HepG2 (cell line): ENCODE results near the gene DRAXIN. TPM values are rescaled to one million over a fixed set of nuclear protein-coding genes. Genes with fewer than 3 reads are reported as not detected.
A peak's percentile ranks its signal among the peaks of the same experiment; 100 is the strongest.

ENCODE experiments used
- CENPX ChIP-seq: sonication (generic); formaldehyde crosslinking; IDR thresholded peaks from 2 replicates; pipeline ENCODE4 v1.9.0; 2021; ENCODE audit warnings: mild to moderate bottlenecking, missing genetic modification reagents, moderate library complexity
- DR1 ChIP-seq: sonication (generic); formaldehyde crosslinking; IDR thresholded peaks from 2 replicates; pipeline ENCODE4 v1.8.0; 2021; ENCODE audit warnings: mild to moderate bottlenecking, missing genetic modification reagents, inconsistent platforms
- GABPB1 ChIP-seq: IDR thresholded peaks from 2 replicates; pipeline ENCODE4 v1.6.1; 2016; ENCODE audit warnings: mild to moderate bottlenecking, missing genetic modification reagents, moderate library complexity, missing compliant biosample characterization
- KDM3A ChIP-seq: IDR thresholded peaks from 2 replicates; pipeline ENCODE4 v1.6.1; 2018; ENCODE audit warnings: low read depth, missing compliant biosample characterization
- MIER3 ChIP-seq: IDR thresholded peaks from 2 replicates; pipeline ENCODE4 v1.6.1; 2016; ENCODE audit warnings: missing compliant biosample characterization, borderline replicate concordance
- NAIF1 ChIP-seq: sonication (generic); formaldehyde crosslinking; IDR thresholded peaks from 2 replicates; pipeline ENCODE4 v1.5.0; 2020; ENCODE audit warnings: mild to moderate bottlenecking, missing genetic modification reagents, borderline replicate concordance
- NKX3-1 ChIP-seq: sonication (generic); formaldehyde crosslinking; IDR thresholded peaks from 2 replicates; pipeline ENCODE4 v1.5.0; 2020; ENCODE audit warnings: missing genetic modification reagents
- RCOR2 ChIP-seq: IDR thresholded peaks from 2 replicates; pipeline ENCODE4 v1.6.1; 2016; ENCODE audit warnings: missing biosample characterization, missing genetic modification reagents
- RFXAP ChIP-seq: sonication (generic); formaldehyde crosslinking; IDR thresholded peaks from 2 replicates; pipeline ENCODE4 v1.4.0; 2020; ENCODE audit warnings: missing genetic modification reagents, borderline replicate concordance
- ZNF292 ChIP-seq: sonication (generic); formaldehyde crosslinking; IDR thresholded peaks from 2 replicates; pipeline ENCODE4 v1.8.1; 2022; ENCODE audit warnings: mild to moderate bottlenecking, low read depth, missing genetic modification reagents, borderline replicate concordance
- ZNF317 ChIP-seq: sonication (generic); formaldehyde crosslinking; IDR thresholded peaks from 2 replicates; pipeline ENCODE4 v1.5.0; 2020; ENCODE audit warnings: mild to moderate bottlenecking, missing genetic modification reagents
- ZNF333 ChIP-seq: sonication (generic); formaldehyde crosslinking; IDR thresholded peaks from 2 replicates; pipeline ENCODE4 v1.4.0; 2020; ENCODE audit warnings: mild to moderate bottlenecking, missing genetic modification reagents, borderline replicate concordance
- ZNF337 ChIP-seq: sonication (generic); formaldehyde crosslinking; IDR thresholded peaks from 2 replicates; pipeline ENCODE4 v1.5.1; 2020; ENCODE audit warnings: missing genetic modification reagents, low read depth, mild to moderate bottlenecking, borderline replicate concordance
- ZNF484 ChIP-seq: sonication (generic); formaldehyde crosslinking; IDR thresholded peaks from 2 replicates; pipeline ENCODE4 v1.5.1; 2020; ENCODE audit warnings: mild to moderate bottlenecking, low read depth, missing genetic modification reagents, borderline replicate concordance
- ZNF615 ChIP-seq: sonication (generic); formaldehyde crosslinking; IDR thresholded peaks from 2 replicates; pipeline ENCODE4 v1.5.0; 2020; ENCODE audit warnings: mild to moderate bottlenecking, missing genetic modification reagents, borderline replicate concordance
- ZNF879 ChIP-seq: sonication (generic); formaldehyde crosslinking; IDR thresholded peaks from 2 replicates; pipeline ENCODE4 v1.8.1; 2023; ENCODE audit warnings: missing genetic modification reagents
- polyA plus RNA-seq, 8 experiments: library from polyadenylated mRNA; depleted of rRNA in 3 of 8; stranded (reverse) in 7 of 8; unstranded in 1 of 8; fragments of >200 nt; fragmentation: Illumina TruSeq in 4 of 8; extraction: Trizol in 4 of 8; gene quantifications; 2 replicates each; pipeline versions ENCODE4 v1.2.1 to v1.2.3, GENCODE V29; 2011 to 2016; ENCODE audit warnings: low read depth in 4 of 8, missing spikeins in 1 of 8, mixed read lengths in 1 of 8; ENCODE audit not compliant: insufficient read depth in 1 of 8
- total RNA-seq, 5 experiments: library from RNA; depleted of rRNA; stranded (reverse); fragments of >200 nt; fragmentation: Illumina TruSeq; extraction: Trizol; gene quantifications; 2 replicates each; pipeline ENCODE4 v1.2.3, GENCODE V29; 2016; ENCODE audit warnings: low read depth in 1 of 5
- TF ChIP-seq, protein P1 (sequence below), 2 experiments: sonication (generic) in 1 of 2; formaldehyde crosslinking in 1 of 2; IDR thresholded peaks; 2 replicates each; pipeline versions ENCODE4 v1.6.1 to v1.9.0; 2014 to 2022; ENCODE audit warnings: antibody characterized with exemption in 1 of 2, borderline replicate concordance in 1 of 2, inconsistent platforms in 1 of 2, low read depth in 1 of 2, missing genetic modification reagents in 1 of 2
- TF ChIP-seq, protein P2 (sequence below): sonication (generic); formaldehyde crosslinking; IDR thresholded peaks from 2 replicates; pipeline ENCODE4 v1.8.0; 2022; ENCODE audit warnings: mild to moderate bottlenecking, missing genetic modification reagents, moderate library complexity
- TF ChIP-seq, protein P3 (sequence below): sonication (generic); formaldehyde crosslinking; IDR thresholded peaks from 2 replicates; pipeline ENCODE4 v1.5.0; 2020; ENCODE audit warnings: missing genetic modification reagents
- TF ChIP-seq, protein P4 (sequence below): sonication (generic); formaldehyde crosslinking; IDR thresholded peaks from 2 replicates; pipeline ENCODE4 v1.5.0; 2020; ENCODE audit warnings: mild to moderate bottlenecking, missing genetic modification reagents

DRAXIN gene
- total and polyA plus RNA-seq, 2 of the 13 experiments (the other 11 are each of a cell fraction or from before 2014, with no cell fraction given), result 0.02 TPM; not detected in 1

DNA sequence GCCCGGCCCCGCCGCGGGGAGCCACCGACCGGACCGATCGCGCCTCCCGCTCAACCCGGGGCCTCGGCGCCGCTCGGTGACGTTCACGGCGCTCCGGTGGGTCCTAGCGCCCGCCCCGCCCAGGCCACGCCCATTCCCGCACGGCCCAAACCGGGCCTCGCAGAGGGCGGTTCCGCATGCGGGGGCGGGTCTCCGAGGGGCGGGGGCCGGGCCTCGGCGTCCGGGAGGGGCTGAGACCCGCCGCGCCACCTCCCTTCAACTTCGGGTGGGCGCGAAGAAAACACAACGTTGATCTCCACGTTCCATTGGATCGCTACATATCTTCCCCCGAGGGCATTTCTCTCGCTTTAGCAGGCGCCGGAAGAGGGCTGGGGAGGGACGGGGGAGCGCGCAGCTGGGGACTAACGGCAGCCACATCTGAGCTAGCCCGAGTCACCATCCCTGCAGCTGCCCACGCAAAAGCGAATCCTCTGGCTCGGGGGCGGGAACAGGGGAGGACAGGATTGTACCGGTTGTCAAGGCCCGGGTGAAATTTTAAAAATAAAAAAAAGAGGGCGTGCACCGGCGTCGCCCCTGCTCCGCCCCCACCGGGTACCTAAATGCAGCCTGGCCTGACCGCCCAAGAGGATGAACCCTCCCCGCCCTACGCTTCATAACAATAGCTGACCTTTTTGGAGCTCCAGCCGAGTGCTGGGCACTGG is 10.3 kb upstream of the DRAXIN start, which contains the start of gene MAD2L2 (continued):
- TF ChIP-seq NAIF1 (CRISPR knock-in tag) (0 out of 2 replicates have a peak, but pooled peaks have one; percentile 50), MIER3 (CRISPR knock-in tag) (0 out of 2 replicates have a peak, but pooled peaks have one; percentile 46), ZNF337 (CRISPR knock-in tag) (no peak), ZNF292 (CRISPR knock-in tag) (no peak), RCOR2 (CRISPR knock-in tag) (no peak), ZNF317 (no peak), ZNF615 (no peak), GABPB1 (peak; percentile 76), CENPX (CRISPR knock-in tag) (no peak), ZNF484 (CRISPR knock-in tag) (no peak), RFXAP (CRISPR knock-in tag) (no peak), DR1 (CRISPR knock-in tag) (no peak), NKX3-1 (CRISPR knock-in tag) (no peak), ZNF333 (CRISPR knock-in tag) (no peak), ZNF879 (CRISPR knock-in tag) (no peak), KDM3A (peak; percentile 34; the same call in 1 of the 2 replicates)
- TF ChIP-seq, protein P1, sequence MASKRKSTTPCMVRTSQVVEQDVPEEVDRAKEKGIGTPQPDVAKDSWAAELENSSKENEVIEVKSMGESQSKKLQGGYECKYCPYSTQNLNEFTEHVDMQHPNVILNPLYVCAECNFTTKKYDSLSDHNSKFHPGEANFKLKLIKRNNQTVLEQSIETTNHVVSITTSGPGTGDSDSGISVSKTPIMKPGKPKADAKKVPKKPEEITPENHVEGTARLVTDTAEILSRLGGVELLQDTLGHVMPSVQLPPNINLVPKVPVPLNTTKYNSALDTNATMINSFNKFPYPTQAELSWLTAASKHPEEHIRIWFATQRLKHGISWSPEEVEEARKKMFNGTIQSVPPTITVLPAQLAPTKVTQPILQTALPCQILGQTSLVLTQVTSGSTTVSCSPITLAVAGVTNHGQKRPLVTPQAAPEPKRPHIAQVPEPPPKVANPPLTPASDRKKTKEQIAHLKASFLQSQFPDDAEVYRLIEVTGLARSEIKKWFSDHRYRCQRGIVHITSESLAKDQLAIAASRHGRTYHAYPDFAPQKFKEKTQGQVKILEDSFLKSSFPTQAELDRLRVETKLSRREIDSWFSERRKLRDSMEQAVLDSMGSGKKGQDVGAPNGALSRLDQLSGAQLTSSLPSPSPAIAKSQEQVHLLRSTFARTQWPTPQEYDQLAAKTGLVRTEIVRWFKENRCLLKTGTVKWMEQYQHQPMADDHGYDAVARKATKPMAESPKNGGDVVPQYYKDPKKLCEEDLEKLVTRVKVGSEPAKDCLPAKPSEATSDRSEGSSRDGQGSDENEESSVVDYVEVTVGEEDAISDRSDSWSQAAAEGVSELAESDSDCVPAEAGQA (IDR thresholded peaks at IDR 0.05; ENCODE audit: low read depth), result no peak
- TF ChIP-seq, protein P1 (CRISPR knock-in tag; IDR thresholded peaks at IDR 0.05; ENCODE audit: borderline replicate concordance), result no peak
- TF ChIP-seq, protein P2, sequence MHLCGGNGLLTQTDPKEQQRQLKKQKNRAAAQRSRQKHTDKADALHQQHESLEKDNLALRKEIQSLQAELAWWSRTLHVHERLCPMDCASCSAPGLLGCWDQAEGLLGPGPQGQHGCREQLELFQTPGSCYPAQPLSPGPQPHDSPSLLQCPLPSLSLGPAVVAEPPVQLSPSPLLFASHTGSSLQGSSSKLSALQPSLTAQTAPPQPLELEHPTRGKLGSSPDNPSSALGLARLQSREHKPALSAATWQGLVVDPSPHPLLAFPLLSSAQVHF (CRISPR knock-in tag), result 0 out of 2 replicates have a peak, but pooled peaks have one; percentile 55
- TF ChIP-seq, protein P3, sequence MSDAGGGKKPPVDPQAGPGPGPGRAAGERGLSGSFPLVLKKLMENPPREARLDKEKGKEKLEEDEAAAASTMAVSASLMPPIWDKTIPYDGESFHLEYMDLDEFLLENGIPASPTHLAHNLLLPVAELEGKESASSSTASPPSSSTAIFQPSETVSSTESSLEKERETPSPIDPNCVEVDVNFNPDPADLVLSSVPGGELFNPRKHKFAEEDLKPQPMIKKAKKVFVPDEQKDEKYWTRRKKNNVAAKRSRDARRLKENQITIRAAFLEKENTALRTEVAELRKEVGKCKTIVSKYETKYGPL, result no peak
- TF ChIP-seq, protein P4, sequence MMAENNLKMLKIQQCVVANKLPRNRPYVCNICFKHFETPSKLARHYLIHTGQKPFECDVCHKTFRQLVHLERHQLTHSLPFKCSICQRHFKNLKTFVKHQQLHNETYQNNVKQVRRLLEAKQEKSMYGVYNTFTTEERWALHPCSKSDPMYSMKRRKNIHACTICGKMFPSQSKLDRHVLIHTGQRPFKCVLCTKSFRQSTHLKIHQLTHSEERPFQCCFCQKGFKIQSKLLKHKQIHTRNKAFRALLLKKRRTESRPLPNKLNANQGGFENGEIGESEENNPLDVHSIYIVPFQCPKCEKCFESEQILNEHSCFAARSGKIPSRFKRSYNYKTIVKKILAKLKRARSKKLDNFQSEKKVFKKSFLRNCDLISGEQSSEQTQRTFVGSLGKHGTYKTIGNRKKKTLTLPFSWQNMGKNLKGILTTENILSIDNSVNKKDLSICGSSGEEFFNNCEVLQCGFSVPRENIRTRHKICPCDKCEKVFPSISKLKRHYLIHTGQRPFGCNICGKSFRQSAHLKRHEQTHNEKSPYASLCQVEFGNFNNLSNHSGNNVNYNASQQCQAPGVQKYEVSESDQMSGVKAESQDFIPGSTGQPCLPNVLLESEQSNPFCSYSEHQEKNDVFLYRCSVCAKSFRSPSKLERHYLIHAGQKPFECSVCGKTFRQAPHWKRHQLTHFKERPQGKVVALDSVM, result peak; percentile 64
